ENCODE results near the gene HOMER2.

GRCh38 chr15:82895983-82896382, 56.5 kb downstream of the HOMER2 start:
- TF ChIP-seq CTCF (IDR thresholded peaks at IDR 0.05 in 8 of 11, conservative IDR thresholded peaks at IDR 0.05 in 3 of 11): no peak
- TF ChIP-seq POLR2A (IDR thresholded peaks at IDR 0.05): no peak
- no peak for TF ChIP-seq POLR2AphosphoS5 (IDR thresholded peaks at IDR 0.05)
